Stimulated activated CD4-positive, alpha-beta T cell treated with anti-CD3 and anti-CD28 coated beads, Interleukin-4, amount 100 ng/mL, for 48 hours (primary cell): ENCODE measurements around the gene MTUS2.

Experiments
- DNase-seq, 2 donors: peaks; one replicate each; pipeline ENCODE4 v3.0.0-alpha.2; 2020; ENCODE audit warnings: low read depth in 2 of 2

Gene MTUS2

DNA sequence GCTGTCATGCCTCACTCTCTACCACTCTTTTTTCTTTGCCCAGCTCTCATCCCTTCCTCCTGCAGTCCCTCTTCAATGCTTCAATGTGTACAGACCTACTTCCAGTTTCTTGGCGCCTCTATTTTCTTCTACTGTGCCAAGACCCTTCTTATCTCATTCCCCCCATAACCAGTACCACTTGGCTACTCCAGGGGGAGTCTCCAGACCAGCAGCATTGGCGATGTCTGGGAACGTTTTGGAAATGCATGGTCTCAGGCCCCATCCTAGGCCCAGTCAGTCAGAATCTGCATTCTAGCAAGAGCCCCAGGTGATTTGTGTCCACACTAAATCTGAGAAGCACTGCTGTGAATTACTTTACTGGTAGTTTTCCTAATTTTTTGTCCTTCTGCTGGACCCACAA, 577.1 kb downstream of the MTUS2 start:
- DNase-seq: no peak

DNA sequence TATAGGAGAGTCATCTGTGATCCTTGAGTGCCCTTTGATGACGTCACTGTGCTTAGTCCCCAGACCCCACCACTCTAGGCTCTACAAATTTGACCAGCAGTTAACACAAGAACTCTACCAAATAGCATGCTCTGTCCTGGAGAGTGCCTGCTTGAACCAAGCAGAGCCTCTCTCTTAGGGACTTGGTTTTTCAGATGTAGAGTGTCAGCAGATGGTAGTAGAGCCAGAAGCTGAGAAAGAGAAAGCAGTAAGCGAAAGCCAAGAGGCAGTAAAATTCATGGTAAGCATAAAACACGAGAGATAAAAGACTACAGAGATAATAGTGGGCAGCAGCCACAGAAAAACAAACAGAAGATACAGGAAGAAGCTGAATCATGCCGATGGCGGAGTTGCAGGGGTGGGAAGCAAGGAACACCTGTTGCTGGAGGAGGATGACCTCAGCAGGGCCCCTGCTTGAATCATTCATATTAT, 582.1 kb downstream of the MTUS2 start:
- DNase-seq: no peak

DNA sequence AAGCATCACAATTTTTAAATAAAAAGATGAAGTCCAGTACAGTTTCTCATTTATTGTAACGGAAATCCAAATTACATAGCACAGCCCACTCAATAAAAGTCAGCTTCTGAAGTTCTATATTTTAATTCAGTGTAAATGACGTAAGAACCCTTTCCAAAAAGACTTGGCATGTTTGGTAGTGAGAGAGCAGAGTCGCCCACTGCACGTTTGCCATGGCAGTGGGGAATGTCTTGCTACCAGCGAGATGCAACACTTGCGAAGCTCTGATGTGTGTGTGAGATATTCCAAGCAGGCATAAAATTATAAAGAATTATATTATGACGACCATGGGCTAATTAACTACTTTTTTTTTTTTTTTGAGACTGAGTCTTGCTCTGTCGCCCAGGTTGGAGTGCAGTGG, 585.3 kb downstream of the MTUS2 start:
- no peak for DNase-seq

DNA sequence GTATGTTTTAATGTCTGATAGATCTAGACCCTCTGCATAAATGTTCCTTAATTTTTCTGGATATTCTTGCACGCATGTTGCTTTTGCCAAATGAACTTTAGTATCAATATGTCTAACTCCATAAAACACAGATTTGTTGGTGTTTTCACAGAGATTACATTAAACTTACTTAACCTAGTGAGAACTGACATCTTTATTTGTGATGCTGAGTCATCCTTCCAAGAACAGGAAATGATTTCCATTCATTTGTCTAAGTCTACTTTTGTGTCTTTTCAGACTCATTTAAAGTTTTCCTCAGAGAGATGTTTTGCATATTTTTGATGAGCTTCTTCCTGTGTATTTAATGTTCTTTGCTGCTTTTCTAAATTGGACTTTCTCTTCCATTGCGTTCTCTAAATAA, 591.3 kb downstream of the MTUS2 start:
- no peak for DNase-seq

DNA sequence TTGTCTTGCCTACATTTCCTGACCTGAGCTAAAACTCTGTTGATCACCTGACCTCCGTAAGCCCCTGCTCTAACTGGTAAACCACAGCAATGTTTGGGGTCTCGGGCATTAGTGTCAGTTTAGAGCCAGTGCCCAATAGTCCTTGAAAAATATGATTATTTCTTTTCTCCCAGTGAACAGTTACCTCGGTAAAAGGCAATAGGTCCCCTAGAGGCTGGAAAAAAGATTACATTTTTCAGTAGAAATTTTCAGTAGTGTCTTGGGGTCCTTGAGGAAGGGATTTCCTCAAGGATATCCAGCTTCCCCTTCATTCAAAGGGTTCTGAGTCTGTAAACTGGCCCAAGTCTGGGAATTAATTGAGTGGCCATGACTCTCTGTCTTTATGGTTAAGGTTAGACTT, 597.9 kb downstream of the MTUS2 start:
- DNase-seq: no peak

DNA sequence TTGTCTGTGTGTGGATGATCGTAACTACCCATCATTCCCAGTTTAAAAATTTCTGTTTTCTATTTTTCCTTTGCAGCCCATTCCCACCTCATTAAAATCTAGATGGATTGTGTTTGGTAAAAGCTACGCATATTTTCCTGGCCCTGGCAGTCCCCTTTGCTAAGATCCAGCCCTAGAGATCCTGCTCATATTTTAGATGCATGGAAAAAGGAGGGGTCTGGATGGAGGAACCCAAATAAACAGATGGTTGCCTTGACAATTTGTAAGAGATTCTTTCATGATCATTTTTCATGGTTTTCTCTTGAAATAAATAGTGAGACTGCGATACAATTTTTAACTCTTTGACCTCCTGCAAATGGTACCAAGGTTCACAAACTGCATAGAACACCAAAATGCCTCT, 601.0 kb downstream of the MTUS2 start:
- no peak for DNase-seq

DNA sequence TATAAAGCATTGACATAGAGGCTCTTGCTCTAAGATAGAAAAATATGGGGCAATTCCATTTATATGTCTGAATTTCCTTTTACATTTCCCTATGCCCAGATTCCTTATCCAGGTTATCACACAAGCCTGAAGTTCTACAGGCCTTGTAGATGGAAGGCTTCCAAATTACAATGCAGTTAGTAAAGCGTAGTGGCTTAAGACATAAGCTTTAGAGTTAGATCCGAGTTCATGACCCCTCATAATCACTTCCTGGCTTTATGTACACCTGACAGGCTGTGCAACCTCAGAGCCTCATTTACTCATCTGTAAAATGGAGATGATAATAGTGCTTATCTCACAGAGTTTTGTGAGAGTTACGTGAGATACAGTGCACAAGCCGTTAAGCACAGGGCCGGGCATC, 601.9 kb downstream of the MTUS2 start:
- DNase-seq: no peak

DNA sequence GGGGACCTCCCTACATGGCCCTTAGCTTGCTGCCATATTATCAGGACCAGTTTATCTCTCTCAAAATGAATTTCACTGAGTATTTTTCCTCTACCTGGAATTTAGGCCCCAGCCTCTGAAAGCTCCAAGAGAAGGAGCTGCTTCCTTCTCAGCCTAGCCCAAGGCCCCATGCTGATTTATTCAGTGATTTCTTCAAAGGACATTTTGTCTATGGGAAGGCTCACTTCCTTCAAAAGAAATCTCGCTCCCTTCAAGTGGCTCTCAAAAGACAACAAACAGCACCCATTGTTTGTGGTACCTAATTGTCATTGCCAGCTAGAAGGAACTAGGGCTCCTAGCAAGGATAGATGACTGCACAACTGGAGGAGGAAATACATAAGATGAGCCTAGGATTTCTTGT, 602.9 kb downstream of the MTUS2 start:
- DNase-seq: no peak

DNA sequence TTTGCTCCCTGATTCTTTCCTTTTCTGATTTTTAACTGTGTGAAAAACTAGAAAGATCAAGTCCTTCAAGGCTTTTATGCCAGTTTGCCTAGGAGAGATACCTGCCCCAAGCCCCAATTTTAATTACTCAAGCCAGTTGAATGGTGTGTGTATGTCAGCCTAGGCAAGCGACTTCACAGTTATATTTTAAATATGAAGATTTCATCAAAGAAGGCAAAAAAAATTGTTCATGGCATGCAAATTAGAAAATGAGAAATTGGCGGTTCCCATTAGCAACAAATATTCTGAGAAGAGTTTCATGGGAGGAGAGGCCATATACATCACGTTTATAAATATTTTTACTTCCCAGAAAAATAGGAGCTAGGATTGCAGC, 607.8 kb downstream of the MTUS2 start:
- no peak for DNase-seq

DNA sequence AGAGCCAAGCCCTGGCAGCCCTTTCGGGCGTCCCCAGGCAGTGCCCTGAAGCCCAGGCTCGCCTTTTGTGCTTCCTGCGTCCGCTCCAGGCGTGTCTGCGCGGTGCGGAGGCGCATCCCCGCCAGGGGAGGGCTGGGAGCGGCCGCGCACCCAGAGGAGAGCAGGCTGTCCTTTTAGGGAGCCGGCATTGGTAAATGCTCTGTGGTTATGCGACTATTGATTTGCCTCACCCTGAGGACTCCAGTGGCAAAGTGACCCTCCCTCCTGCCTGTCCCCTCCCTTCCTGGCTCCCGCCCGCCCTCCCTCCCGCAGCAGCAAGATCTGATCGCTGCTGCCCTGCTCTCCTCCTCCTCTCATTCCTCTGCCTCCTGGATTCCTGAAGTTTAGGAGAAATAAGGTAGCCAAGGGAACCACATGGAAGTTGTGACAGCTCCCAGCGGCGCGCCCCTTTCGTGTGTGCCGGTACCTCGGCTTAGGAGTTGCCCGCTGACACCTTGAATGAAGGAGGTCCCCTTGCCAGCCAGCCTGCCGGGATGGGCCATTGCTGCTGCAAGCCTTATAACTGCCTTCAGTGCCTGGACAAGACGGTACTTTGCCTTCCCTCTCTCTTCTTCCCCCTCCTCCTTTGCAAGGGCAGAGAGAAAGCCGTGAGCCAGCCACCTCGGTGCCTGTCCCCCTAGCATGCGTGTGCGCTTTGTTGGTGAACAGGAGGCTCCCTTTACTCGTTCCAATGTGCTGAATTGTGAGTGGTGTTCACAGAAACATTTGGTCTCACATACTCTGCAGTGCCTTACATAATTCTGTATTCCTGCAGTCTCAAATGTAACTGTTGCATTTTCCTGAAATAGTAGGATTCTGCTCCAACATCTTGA, 608.4 kb downstream of the MTUS2 start:
- DNase-seq: no peak

DNA sequence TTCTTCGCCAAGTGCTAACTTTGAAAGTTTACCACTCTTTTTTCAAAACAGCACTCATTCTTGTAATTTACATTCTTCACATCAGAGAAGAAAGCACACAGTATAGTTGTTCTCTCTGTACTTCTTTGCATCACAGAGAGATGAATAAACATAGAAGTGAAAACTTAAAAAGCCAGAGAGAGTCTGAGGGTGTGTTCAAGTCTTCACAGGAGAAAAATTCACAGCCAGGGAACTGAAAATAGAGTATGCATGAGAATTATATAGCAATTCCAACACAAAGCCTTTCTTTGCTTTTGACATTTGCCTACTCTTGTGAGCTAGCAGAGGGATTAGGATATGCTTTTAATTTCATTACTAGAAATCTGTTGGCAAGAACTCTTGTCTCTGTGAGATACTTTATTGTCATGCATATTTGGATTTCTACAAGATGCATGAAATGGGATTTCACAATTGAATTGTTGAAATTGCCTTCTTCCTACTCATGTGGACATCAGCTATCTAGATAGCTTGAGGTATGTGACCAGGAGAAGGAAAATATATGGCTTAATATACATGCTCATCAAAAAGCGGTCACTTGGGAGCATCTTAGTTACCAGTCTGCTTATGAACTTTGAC, 609.3 kb downstream of the MTUS2 start:
- DNase-seq: no peak

DNA sequence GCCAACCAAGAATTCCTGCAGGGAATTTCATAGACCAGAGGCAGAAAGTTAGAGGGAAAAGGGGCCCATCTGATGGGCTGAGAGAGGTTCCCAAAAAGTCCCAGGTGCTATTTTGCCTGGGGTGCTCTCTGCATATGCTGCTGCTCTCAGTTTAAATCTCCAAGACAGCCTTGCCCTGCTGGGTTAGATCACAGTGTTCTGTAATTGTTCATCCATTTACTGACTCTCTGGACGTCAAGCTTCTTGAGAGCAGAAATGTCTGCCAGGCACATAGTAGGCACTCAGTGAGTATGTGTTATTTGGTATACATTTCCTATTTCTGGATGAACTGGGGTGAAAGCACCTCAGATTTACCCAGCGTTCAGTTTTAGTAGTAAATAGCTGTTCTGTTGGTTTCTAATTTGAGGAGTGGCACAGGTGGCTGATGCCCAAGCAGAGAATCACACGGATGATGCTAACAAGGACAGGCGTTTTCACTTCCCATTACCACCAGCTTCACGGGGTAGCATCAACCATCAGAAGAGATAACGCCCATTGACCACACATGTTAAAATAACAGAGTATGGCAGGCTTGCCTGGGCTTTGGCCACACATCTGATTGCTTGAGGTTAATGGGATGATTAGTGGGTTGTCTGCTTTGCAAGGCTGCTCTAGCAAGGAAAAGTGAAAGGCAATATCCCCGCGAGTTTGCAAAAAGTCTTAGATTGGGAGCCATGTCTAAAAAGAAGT, 614.2 kb downstream of the MTUS2 start:
- DNase-seq: no peak

DNA sequence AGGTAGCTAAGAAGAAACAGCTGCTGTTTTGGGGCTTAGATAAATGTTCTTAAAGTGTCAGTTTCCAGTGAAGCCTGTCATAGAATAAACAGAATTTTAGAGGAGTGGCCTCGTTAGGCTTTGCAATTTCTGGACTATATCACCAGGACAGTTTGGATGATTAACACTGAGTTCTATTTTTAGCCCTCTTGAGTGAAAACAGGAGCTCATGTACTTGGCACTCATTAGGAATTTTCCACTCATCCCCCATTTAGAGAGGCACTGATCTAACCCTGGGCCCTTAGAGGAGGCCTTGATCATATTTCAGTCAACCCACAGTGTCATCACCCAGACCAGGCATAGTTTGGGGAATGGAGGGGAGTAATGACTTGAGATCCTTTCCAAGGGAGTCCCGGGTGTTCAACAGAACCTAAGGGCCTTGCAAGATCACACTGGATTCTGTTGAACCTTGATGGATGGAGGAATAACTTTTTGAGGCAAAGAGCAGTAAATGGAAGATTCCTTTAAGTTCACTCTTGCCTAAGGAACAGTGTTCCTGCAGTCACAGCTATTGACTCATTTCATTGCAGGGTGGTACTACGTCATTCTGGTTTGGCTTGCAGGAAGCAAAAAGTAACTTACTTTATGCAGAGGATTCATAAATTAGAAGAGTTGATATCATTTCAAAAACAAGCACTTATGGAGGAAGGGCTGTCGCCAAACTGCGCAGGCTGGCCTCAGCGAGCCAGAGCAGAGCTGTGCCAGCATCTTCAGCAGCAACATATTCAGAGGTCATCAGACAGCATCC, 615.2 kb downstream of the MTUS2 start:
- no peak for DNase-seq

DNA sequence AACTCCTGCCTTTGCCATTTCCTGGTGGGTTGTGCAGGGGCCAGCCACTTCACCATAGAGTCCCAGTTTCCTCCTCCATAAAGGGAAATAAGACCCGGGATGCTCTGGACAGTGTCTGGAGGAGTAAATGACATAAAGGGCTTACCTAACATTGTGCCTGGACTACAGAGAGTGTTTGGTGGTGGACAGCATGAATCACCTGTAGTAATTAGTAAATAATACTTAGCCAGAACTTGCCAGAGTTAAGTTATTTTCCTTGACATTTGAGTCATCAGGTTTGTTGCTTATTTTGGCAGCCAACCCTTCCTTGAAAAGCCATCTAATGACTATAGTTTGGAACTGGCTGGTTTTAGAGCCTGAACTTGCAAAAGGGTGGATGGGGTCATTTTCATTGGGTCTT, 616.2 kb downstream of the MTUS2 start:
- no peak for DNase-seq

DNA sequence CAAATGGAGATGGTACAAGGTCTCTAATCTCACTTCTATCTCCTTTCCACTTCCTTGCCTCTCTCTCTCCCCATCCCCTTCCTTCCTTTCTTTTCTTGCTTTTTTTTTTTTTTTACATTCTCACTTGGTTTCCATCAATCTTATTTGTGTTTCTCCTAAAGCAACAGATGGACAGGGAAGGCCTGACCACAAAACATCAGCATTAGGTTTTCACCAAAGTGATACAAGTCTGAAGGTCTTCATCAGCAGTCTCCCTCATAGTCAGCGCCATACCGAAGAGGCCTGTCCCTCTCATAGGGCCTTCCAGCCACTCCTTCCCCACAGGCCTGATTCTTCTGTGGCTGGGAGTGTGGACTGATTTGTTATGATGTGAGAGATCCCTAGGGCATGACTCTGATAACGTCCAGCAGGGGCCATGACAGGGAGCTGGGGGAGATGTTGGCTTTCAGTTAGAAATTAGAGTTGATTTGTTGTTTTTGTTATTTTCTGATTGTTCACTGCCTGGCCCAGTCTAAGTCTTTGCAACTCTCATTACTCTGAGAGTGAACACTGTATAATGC, 616.7 kb downstream of the MTUS2 start:
- DNase-seq: no peak

DNA sequence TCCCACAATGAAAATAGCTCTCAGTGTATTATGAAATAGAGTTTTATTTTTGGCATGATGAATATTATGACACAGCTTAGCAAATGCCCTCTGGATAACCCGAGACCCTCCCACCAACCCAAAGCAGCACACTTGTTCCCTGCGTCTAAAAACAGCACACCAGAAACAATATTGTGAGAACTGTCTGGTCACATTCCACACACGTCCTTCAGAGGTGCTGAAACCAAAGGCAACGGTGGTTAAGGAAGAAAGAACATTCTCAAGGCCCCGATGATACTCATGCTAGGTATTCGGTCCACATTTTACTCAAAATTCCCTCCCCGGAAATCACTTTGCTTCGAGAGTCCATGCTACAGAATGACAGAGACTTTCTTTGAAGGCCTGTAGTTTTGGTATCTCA, 618.6 kb downstream of the MTUS2 start:
- DNase-seq: no peak

DNA sequence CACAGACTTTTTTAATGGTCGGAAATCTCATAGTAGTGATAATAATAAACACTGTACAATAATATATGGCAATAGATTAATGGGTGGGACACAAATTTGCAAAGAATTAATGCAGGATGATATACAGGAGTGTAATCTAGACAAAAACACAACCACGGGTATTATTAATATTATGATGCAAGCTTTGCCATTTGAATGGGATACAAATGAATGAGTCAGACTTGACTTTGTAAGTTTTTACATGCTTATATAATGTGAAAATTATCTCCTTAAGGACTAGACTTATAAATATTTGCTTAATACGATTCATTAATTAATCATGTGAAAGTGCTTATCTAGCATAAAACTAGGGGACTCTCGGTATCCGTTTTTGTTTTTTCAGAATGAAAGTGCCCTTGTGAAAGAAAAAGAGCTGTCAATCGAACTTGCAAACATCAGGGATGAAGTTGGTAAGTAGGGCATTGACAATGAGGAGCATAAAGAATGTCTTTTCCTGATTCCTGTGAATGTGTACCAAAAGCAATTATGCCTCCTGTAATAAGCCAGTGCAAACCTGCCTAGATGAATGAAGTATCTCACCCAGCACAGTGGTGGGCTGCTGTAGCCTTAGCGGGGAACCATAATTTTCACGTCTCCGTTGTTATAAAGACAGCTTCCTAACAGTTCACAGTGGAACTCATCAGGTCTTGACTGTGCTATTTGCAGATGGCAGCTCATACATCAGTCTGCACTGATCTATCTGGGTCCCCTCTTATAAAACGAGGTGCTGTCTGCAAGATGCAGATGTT, 619.7 kb downstream of the MTUS2 start:
- no peak for DNase-seq

DNA sequence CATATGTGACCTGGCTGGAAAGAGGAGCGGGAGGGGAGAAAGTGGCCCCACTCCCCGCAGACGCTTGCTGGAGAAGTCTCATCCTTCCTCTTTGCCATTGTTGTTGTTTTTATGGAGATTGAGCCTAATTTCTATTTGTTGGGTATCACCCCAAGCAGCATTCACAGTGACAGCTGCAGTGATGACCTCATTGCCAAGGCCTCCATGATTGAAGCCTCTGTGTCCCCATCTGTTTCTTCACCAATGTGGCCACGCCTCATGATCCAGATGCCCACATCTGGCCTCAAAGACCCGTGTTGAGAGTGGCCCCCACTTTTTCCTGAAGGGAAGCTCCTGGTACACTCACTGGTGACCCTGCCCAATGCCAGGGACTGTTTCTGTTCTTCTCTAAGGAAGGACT, 621.2 kb downstream of the MTUS2 start:
- no peak for DNase-seq

DNA sequence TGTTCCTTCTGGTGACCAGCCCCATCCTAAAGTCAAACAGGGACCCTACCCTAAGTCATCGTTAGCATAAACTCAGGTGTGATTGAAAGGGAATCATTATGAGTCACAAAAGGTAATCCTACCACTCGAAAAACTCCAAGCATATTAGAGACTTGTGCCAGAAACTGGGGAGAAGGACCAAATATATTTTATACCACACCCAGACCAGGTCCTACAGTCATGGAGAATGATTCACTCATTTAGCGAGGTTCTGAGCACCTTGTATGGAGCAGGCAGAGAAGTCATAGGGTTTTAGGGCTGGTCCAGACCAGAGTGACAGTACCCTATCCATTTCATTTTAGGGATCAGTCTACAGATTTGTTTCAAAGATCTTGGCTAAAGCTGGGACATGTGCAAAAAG, 625.9 kb downstream of the MTUS2 start:
- no peak for DNase-seq

DNA sequence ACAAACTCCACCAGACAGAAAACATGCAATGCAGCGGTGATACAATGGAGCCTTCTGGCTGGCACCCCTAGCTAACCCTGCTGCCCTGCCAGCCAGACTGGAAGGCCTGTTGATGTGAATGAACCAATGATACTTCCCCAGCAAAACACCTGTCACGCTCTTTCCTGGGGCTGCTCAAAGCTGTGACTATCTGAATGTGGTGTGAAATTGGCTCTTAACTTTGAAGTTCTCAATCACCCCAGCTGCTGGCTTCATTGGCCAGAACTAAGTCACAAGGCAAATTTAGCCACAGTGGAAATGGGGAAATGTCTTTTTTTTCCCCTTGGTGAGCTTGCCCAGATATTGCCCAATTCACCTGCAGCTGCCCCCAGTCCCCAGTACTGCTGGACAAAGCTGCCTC, 628.0 kb downstream of the MTUS2 start:
- no peak for DNase-seq

DNA sequence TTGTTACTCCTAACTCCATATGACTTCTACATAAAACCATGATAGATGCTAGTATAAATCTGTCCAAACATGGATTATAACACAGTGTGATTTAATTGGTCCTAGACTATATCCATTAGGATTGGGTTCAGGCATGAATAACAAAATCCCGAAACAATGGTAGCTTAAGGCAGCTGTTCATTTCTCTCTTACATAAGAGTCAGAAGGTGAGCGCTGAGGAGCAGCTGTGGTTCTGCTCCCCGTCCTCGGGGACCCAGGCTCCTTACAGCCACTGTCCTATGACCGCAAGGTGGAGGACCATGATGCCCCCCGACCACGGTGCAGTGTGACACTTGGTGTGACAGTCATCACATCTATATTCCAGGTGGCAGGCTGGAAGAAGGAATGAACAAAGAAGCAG, 629.6 kb downstream of the MTUS2 start:
- DNase-seq: no peak
